ENCODE results near the gene RIF1.

Gene RIF1

GRCh38 chr2:151470556-151470955, 60.9 kb downstream of the RIF1 start (continued):
- TF ChIP-seq, protein P1, sequence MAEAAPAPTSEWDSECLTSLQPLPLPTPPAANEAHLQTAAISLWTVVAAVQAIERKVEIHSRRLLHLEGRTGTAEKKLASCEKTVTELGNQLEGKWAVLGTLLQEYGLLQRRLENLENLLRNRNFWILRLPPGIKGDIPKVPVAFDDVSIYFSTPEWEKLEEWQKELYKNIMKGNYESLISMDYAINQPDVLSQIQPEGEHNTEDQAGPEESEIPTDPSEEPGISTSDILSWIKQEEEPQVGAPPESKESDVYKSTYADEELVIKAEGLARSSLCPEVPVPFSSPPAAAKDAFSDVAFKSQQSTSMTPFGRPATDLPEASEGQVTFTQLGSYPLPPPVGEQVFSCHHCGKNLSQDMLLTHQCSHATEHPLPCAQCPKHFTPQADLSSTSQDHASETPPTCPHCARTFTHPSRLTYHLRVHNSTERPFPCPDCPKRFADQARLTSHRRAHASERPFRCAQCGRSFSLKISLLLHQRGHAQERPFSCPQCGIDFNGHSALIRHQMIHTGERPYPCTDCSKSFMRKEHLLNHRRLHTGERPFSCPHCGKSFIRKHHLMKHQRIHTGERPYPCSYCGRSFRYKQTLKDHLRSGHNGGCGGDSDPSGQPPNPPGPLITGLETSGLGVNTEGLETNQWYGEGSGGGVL (tag by site-specific recombination; IDR thresholded peaks at IDR 0.05) = no peak
- TF ChIP-seq ZNF37A (tag by site-specific recombination; IDR thresholded peaks at IDR 0.05) (no peak), ZNF549 (tag by site-specific recombination; IDR thresholded peaks at IDR 0.05) (no peak), HOXA7 (CRISPR knock-in tag; IDR thresholded peaks at IDR 0.05; ENCODE audit: borderline replicate concordance) (no peak)

DNA sequence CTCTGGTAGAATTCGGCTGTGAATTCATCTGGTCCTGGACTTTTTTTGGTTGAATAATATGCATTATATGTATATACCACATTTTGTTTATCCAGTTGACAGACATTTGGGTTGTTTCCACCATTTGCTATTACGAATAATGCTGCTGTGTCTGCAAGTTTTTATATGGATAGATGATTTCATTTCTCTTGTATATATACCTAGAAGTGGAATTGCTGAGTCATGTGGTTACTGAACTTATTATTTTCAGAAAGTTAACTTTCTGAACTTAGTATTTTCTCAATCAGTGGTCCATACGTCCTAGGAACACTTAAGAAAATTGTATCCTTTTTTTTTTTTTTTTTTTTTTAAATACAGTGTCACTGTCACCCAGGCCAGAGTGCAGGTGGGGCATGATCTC, 63.3 kb downstream of the RIF1 start:
- H3K9me3 ChIP-seq (ENCODE audit: control insufficient read depth, insufficient read depth, low read depth, low read length) = no peaks in the 10 kb centered on the region
- no peak for TF ChIP-seq ZNF121 (tag by site-specific recombination; IDR thresholded peaks at IDR 0.05)
- no peaks in the 10 kb centered on the region for H3K4me1 ChIP-seq (ENCODE audit: control insufficient read depth, insufficient read depth, low read length)
- CTCF ChIA-PET = no interaction called here
- no peak overlapping the region for H3K27ac ChIP-seq (ENCODE audit: extremely low read depth, low read depth, low read length)
- H3K36me3 ChIP-seq (ENCODE audit: control insufficient read depth in 2 of 2, insufficient read depth in 1 of 2, low read length in 2 of 2) = peaks cover 70 to 81% of the 10 kb centered on the region in 2 experiments
- no peak overlapping the region for H3K4me3 ChIP-seq (ENCODE audit: low read depth, low read length)
- POLR2A ChIA-PET = no interaction called here

- Histone ChIP-seq H3K27ac (ENCODE audit: extremely low read depth, low read depth, low read length) (no peak overlapping the region), H3K9me3 (ENCODE audit: control insufficient read depth, insufficient read depth, low read depth, low read length) (no peaks in the 10 kb centered on the region), H3K36me3 (ENCODE audit: control insufficient read depth in 2 of 2, insufficient read depth in 1 of 2, low read length in 2 of 2) (peaks cover 49 to 68% of the 10 kb centered on the region in 2 experiments), H3K4me3 (ENCODE audit: low read depth, low read length) (no peak overlapping the region), H3K4me1 (ENCODE audit: control insufficient read depth, insufficient read depth, low read length) (no peaks in the 10 kb centered on the region)
- CTCF ChIA-PET = no interaction called here
- TF ChIP-seq ZNF549 (tag by site-specific recombination; IDR thresholded peaks at IDR 0.05) = no peak
- TF ChIP-seq ZNF266 (tag by site-specific recombination; IDR thresholded peaks at IDR 0.05; ENCODE audit: low read depth) = no peak
- POLR2A ChIA-PET = no interaction called here
Observed at GRCh38 chr2:151475071-151475470, 65.4 kb downstream of the RIF1 start.

GRCh38 chr2:151476287-151476686, 66.6 kb downstream of the RIF1 start:
- POLR2A ChIA-PET = no interaction called here
- Histone ChIP-seq H3K4me1 (ENCODE audit: control insufficient read depth, insufficient read depth, low read length) (no peaks in the 10 kb centered on the region), H3K9me3 (ENCODE audit: control insufficient read depth, insufficient read depth, low read depth, low read length) (no peaks in the 10 kb centered on the region), H3K4me3 (ENCODE audit: low read depth, low read length) (no peak overlapping the region), H3K36me3 (ENCODE audit: control insufficient read depth in 2 of 2, insufficient read depth in 1 of 2, low read length in 2 of 2) (peaks cover 37 to 67% of the 10 kb centered on the region in 2 experiments), H3K27ac (ENCODE audit: extremely low read depth, low read depth, low read length) (no peak overlapping the region)
- TF ChIP-seq ZNF132 (tag by site-specific recombination; IDR thresholded peaks at IDR 0.05; ENCODE audit: borderline replicate concordance) = no peak
- no peak for TF ChIP-seq ZNF324 (tag by site-specific recombination; IDR thresholded peaks at IDR 0.05)
- no peak for TF ChIP-seq ZNF488 (tag by site-specific recombination; IDR thresholded peaks at IDR 0.05)
- no peak for TF ChIP-seq ZNF596 (tag by site-specific recombination; IDR thresholded peaks at IDR 0.05)
- no peak for TF ChIP-seq ZNF248 (tag by site-specific recombination; IDR thresholded peaks at IDR 0.05)
- no peak for TF ChIP-seq ZSCAN23 (tag by site-specific recombination; IDR thresholded peaks at IDR 0.05)
- no peak for TF ChIP-seq KLF16 (tag by site-specific recombination; IDR thresholded peaks at IDR 0.05)
- no peak for TF ChIP-seq ZNF548 (tag by site-specific recombination; IDR thresholded peaks at IDR 0.05)
- TF ChIP-seq ZNF311 (tag by site-specific recombination; IDR thresholded peaks at IDR 0.05; ENCODE audit: borderline replicate concordance) = no peak
- TF ChIP-seq SCRT2 (tag by site-specific recombination; IDR thresholded peaks at IDR 0.05) = no peak
- CTCF ChIA-PET = no interaction called here

DNA sequence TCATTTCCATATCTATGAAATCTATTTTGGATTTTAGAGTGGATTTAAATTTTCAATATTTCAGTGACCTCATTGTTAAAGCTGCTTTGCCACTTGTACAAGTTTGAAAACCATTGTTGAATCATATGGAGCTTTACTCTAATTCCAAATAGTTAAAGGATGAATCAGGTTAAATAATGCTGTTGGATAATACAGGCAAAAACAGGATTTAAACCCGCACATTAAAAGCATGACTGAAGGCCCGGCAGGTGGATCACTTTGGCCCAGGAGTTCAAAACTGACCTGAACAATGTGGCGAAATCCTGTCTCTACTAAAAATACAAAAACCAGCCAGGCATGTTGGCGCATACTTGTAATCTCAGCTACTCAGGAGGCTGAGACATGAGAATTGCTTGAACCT, 68.3 kb downstream of the RIF1 start:
- Histone ChIP-seq H3K9me3 (ENCODE audit: control insufficient read depth, insufficient read depth, low read depth, low read length) (no peaks in the 10 kb centered on the region), H3K27ac (ENCODE audit: extremely low read depth, low read depth, low read length) (no peak overlapping the region), H3K4me1 (ENCODE audit: control insufficient read depth, insufficient read depth, low read length) (no peaks in the 10 kb centered on the region), H3K4me3 (ENCODE audit: low read depth, low read length) (no peak overlapping the region), H3K36me3 (ENCODE audit: control insufficient read depth in 2 of 2, insufficient read depth in 1 of 2, low read length in 2 of 2) (peaks cover 32 to 75% of the 10 kb centered on the region in 2 experiments)
- ChIA-PET CTCF (interaction anchor here (0.6 to 0.9 kb wide), 2 partner anchors 12 to 548 kb away, joined by 3 read pairs; no protein-coding TSS in a partner anchor), POLR2A (no interaction called here)
- TF ChIP-seq ZNF223 (tag by site-specific recombination; IDR thresholded peaks at IDR 0.05) (no peak), ZNF146 (tag by site-specific recombination; IDR thresholded peaks at IDR 0.05) (no peak), ZNF571 (tag by site-specific recombination; IDR thresholded peaks at IDR 0.05) (no peak), HOXA7 (CRISPR knock-in tag; IDR thresholded peaks at IDR 0.05; ENCODE audit: borderline replicate concordance) (no peak), ZNF555 (tag by site-specific recombination; conservative IDR thresholded peaks at IDR 0.05) (no peak), ZNF544 (tag by site-specific recombination; IDR thresholded peaks at IDR 0.05) (no peak)
- TF ChIP-seq, protein P2, sequence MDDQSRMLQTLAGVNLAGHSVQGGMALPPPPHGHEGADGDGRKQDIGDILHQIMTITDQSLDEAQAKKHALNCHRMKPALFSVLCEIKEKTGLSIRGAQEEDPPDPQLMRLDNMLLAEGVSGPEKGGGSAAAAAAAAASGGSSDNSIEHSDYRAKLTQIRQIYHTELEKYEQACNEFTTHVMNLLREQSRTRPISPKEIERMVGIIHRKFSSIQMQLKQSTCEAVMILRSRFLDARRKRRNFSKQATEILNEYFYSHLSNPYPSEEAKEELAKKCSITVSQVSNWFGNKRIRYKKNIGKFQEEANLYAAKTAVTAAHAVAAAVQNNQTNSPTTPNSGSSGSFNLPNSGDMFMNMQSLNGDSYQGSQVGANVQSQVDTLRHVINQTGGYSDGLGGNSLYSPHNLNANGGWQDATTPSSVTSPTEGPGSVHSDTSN (CRISPR knock-in tag; IDR thresholded peaks at IDR 0.05) = no peak
- TF ChIP-seq, protein P3, sequence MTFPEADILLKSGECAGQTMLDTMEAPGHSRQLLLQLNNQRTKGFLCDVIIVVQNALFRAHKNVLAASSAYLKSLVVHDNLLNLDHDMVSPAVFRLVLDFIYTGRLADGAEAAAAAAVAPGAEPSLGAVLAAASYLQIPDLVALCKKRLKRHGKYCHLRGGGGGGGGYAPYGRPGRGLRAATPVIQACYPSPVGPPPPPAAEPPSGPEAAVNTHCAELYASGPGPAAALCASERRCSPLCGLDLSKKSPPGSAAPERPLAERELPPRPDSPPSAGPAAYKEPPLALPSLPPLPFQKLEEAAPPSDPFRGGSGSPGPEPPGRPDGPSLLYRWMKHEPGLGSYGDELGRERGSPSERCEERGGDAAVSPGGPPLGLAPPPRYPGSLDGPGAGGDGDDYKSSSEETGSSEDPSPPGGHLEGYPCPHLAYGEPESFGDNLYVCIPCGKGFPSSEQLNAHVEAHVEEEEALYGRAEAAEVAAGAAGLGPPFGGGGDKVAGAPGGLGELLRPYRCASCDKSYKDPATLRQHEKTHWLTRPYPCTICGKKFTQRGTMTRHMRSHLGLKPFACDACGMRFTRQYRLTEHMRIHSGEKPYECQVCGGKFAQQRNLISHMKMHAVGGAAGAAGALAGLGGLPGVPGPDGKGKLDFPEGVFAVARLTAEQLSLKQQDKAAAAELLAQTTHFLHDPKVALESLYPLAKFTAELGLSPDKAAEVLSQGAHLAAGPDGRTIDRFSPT (tag by site-specific recombination; IDR thresholded peaks at IDR 0.05) = no peak

All from HEK293 (cell line).